HG03558 (cell line): Measurements from ENCODE around the gene VWA7.
"Not testable (repeated sequence)": the region's sequence is repeated elsewhere in the genome, so short reads cannot be mapped to it uniquely, and the experiment has no call there.

Experiments
- ATAC-seq: cut with Tn5 transposase; IDR thresholded peaks from one replicate; pipeline ENCODE4 v1.9.1; 2021; ENCODE audit warnings: moderate number of reproducible peaks; ENCODE audit not compliant: unreplicated experiment; ENCODE audit errors: extremely low read depth

Gene VWA7

GRCh38 chr6:31801031-31801927, 24.2 kb upstream of the VWA7 start:
- not testable (repeated sequence) for ATAC-seq

DNA sequence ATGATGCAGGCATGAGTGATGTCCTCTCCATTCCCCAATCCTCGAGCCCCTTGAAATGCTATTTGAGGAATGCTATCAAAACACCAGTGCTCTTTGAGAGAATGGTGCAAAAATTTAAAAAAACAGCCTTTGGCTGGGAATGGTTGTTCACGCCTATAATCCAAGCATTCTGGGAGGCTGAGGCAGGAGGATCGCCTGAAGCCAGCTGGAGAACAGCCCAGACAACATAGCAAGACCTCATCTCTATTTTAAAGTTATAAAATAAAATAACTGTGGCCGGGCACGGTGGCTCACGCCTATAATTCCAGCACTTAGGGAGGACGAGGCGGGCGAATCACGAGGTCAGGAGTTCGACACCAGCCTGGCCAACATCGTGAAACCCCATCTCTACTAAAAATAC, 22.7 kb upstream of the VWA7 start:
- no peak for ATAC-seq

- ATAC-seq, result no peak
These were observed 20.5 kb upstream of the VWA7 start for GRCh38 chr6:31797588-31797987.

DNA sequence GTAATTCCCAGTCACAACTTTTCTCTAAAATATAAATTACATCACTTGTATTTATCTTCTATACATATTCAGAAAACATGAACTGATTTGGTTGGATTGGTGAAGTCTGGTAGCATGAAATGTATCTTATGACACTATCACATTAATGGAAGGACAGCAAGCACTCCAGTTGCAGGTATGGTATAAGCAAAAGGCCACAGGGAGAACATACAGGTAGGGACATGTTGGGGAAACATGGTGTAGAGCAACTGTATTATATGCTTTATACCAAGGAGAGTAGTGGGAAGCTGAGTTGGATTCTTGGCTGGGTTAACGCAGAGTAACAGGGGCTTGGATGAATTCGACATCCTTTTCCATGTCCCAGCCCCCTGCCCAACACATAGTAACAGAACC, 19.9 kb upstream of the VWA7 start:
- ATAC-seq, result no peak

DNA sequence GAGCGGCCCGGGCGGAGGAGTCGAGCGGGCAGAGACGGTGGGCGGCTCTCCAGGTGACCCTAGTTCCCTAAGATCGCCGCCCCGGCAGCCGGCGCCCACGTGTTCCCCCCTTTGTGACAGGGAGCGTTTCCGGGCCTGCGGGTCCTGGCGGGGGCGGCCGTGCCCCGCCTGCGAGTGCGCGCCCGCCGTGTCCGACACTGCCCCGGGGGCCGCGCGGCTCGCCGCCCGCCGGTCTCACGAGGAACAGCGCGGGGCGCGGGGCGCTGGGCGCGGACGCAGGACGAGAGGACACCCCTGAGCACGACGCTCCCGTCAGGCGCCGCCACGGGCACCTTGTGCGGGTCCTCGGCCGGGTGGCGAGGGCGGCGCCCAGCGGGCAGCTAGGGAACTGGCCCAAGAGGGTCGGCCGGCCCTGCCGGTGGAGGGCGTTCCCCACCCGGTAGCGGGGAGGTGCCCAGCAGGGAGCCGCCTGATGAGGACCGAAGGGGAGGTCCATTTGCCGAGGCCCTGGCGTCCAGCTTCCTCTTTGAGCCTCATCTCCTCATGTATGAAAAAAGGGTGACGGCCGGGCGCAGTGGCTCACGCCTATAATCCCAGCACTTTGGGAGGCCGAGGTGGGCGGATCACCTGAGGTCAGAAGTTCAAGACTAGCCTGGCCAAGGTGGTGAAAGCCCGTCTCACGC, 18.6 kb upstream of the VWA7 start, which contains the start of gene VARS1:
Gene VARS1 (minus strand): TSS at position 137 of the 683 bp plus-strand sequence. CDS start 535 bp downstream, outside the sequence.
- ATAC-seq, result peak; percentile 55

- ATAC-seq, result no peak
These were observed 17.9 kb upstream of the VWA7 start for GRCh38 chr6:31794866-31795615.

GRCh38 chr6:31794294-31794865, 17.3 kb upstream of the VWA7 start:
- no peak for ATAC-seq

GRCh38 chr6:31793927-31794245, 16.8 kb upstream of the VWA7 start:
- ATAC-seq, result not testable (repeated sequence)

DNA sequence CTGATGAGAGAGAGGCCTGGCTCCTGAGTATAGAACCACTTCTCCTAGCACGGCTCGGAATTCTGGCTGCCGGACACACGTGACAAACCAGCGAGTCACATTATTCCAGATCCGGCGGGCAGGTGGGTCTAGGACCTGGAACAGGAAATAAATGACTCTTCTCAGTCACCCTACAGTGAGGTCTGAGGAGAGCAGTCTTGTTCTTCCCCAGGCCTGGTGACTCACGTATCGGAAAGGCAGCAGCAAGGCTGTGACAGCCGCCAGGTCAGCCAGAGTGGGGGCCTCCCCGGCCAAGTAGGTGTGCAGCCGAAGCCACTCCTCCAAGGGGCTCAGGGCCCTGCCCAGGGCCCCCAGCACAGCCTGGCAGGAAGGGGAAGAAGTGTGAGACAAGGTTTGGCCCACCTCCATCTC, 15.6 kb upstream of the VWA7 start:
- ATAC-seq, result no peak

DNA sequence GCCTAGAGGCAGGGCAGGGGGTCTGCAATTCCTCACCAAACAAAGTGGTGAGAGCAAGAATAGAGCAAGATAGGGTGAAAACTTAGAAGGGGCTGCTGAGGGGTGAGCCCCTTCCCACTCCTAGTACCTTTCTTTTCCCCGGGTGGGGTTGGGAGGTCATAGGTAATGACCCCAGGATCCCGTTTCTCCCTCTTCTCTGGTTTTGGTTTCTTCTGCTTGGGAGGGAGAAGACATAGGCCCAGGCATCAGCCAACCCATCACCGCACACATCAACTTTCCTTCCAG, 14.9 kb upstream of the VWA7 start:
- no peak for ATAC-seq

DNA sequence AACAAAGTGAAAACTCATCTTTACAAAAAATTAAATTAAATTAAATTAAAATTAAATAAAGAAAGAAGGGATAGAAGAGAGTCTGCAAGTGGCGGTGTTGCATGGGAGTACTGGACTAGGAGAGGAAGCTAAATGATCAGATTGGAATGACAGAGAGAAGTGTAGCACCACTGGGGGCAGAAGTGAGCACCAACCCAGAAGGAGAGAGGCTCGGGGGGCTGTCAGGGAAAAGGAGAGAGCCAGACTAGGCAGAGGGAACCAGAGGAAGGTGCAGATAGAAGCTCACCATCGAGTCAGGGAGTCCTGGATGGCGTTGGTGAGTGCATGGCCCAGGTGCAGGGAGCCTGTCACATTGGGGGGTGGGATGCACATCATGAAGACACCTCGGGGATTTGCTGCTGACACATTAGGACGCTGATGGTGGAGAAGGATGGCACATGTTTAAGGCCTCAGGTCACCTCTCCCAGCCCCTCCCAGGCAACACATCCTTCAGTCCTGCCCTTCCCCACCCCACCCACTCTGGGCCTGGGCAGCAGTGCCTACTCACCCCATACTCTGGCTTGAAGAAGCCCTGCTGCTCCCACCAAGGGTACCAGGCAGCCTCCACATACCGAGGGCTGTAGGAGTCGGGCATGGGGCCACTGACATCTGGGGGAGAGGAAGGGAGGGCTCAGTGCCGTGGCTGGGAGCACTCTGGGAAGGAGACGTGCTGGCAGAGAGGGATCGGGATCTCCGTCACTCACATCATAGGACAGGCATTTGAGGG, 14.4 kb upstream of the VWA7 start:
- no peak for ATAC-seq

GRCh38 chr6:31785475-31785874, 8.3 kb upstream of the VWA7 start:
- ATAC-seq, result no peak

DNA sequence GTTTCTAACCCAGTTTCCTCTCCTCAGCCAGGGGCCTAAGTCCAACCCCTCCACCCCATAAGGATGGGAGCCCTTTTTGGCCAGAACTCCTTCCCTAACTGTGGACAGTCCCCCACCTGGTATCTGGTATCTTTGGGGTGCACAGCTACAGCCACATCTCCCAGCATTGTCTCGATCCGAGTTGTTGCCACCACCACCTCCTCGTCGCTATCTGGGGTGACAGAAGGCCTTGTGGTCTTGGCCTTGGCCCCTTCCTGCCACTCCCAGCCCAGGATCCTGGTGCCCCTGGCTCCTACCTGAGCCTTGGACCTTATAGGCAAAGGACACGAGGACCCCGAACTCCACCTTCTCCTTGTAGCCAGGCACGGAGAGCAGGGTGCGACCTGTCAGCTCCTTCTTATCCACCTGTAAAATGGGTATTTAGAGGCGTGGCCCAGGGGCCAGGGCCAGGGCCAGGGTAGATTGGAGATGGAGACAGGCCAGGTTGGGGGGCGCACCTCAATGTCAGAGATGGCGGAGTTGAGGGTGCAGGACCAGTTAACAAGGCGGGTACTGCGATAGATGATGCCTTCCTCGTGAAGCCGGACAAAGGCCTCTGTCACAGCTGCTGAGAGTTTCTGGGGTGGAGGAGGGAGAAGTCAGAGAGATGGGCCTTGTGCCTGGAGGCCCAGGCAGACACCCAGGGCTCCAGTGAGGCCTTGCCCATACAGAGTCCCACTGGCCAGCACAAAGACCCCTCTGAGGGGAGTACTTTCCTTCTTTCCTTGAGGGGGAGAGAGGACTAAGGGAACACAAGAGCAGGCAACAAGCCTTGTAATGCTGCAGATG, 7.2 kb upstream of the VWA7 start:
- ATAC-seq, result no peak

DNA sequence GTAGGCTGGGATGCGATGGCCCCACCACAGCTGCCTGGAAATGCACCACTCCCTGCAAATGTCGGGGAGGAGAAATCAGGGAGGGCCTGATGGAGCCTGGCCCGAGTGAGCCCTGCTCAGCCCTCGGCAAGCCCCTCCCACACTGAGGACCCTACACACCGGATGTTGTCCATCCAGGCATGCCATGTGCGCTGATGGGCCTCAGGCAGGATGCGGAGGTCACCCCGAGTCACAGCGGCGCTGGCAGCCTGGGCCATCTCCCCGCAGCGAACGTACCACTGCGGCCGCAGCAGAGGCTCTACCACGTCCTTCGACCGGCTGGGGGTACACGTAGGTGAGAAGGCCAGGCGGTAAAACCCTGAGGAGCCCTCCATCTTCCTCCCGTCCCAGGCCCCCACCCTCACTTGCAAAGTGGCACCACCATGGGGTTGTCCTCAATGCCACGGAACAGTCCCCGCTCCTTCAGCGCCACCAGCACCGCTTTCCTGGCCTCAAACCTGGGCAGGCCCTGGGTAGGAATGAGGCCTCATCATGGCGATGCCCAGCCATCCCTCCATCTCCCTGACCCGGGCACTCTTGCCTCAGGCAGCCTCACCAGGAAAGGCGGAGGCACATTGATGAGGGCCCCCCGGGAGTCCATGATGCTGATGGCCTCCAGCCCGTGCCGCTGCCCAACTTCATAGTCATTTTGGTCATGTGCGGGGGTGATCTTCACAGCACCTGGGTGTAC, 5.2 kb upstream of the VWA7 start:
- no peak for ATAC-seq

DNA sequence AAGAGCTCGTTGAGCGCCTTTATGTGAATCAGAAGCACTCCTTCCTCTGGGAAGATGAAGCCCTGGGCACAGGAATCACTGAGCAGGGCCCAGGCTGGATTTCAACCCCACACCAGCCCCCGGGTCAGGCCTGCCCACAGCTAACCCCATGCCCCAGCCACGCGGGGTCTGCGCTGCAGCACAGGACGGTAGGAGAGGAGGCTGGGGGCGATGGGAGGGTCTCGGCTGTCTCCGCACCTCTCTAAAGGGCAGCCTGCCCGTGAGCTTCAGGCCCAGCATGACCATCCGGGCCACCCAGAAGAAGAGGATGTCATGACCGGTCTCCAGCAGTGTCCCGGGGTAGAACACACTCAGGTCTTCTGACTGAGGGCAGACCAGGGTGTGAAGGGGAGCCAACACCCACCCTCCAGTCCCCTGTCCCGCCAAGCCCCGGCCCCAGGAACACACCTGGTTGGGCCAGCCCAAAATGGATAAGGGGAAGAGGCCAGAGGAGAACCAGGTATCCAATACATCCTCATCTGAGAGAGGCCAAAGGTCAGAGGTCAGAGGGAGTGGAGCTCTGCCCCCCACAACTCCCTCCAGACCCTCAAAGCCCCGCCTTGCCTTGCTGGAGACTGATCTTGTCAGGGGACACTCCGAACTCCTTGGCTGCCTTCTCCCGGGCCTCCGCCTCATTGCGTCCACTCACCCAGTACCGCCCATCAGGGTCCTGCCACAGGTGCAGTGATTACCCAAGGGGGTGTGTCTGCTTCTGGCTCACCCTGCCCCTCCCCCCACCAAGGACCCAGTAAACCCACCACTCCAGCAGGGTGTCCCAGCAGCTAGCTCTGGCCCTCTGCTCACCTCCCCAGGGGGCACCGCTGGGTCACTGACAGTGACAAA, 4.4 kb upstream of the VWA7 start:
- no peak for ATAC-seq

- ATAC-seq, result no peak
These were observed 3.5 kb upstream of the VWA7 start for GRCh38 chr6:31780507-31781243.

GRCh38 chr6:31779908-31780307, 2.8 kb upstream of the VWA7 start:
- ATAC-seq, result no peak
